ENCODE measurements around the gene ALKBH5. TPM values are rescaled to one million over a fixed set of nuclear protein-coding genes. Genes with fewer than 3 reads are reported as not detected.

Gene ALKBH5
- total RNA-seq, 1 experiment from 2014 or later, result 97.8 TPM

DNA sequence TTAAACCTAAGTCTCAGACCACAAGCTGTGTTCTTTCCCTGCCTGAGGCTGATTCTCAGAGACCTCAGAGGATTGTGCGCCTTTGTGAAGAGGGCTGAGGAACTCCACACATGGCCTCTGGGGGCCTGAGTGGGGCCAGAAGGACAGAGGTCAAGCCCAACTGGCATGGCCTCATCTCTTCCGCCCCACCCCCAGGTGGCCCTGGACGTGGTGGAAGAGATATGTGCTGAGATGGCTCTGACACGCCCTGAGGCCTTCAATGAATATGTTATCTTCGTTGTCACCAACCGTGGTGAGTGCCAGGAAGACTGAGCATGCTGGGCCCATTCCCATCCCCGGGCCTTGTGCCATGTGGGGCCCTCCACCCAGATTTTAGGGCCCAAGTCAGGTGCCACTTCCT, 20.1 kb upstream of the ALKBH5 start:
- no peak overlapping the region for H3K4me3 ChIP-seq (replicated peaks in 1 of 2; ENCODE audit: low read depth in 1 of 2, low read length in 2 of 2)
- no TSS peak for BruUV-seq (replicated peaks)
- no peak overlapping the region for H3K27ac ChIP-seq (ENCODE audit: low read depth, low read length)
- H3K4me1 ChIP-seq (ENCODE audit: control insufficient read depth in 1 of 2, insufficient read depth in 2 of 2, low read length in 2 of 2), result peaks cover 0 to 13% of the 10 kb centered on the region in 2 experiments; a peak in 2 of 4 replicates
- no peak overlapping the region for H3K4me2 ChIP-seq (ENCODE audit: low read length)
- intact Hi-C loops (cut with micrococcal nuclease), result no loop called here
- H3K9me2 ChIP-seq (ENCODE audit: insufficient read depth), result no peaks in the 10 kb centered on the region
- H3K9ac ChIP-seq (ENCODE audit: low read length), result no peak overlapping the region
- TF ChIP-seq, protein P1, sequence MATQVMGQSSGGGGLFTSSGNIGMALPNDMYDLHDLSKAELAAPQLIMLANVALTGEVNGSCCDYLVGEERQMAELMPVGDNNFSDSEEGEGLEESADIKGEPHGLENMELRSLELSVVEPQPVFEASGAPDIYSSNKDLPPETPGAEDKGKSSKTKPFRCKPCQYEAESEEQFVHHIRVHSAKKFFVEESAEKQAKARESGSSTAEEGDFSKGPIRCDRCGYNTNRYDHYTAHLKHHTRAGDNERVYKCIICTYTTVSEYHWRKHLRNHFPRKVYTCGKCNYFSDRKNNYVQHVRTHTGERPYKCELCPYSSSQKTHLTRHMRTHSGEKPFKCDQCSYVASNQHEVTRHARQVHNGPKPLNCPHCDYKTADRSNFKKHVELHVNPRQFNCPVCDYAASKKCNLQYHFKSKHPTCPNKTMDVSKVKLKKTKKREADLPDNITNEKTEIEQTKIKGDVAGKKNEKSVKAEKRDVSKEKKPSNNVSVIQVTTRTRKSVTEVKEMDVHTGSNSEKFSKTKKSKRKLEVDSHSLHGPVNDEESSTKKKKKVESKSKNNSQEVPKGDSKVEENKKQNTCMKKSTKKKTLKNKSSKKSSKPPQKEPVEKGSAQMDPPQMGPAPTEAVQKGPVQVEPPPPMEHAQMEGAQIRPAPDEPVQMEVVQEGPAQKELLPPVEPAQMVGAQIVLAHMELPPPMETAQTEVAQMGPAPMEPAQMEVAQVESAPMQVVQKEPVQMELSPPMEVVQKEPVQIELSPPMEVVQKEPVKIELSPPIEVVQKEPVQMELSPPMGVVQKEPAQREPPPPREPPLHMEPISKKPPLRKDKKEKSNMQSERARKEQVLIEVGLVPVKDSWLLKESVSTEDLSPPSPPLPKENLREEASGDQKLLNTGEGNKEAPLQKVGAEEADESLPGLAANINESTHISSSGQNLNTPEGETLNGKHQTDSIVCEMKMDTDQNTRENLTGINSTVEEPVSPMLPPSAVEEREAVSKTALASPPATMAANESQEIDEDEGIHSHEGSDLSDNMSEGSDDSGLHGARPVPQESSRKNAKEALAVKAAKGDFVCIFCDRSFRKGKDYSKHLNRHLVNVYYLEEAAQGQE (IDR thresholded peaks at IDR 0.05; ENCODE audit: low read depth), result no peak
- TF ChIP-seq JUND (IDR thresholded peaks at IDR 0.05), result no peak
- TF ChIP-seq ZFX (IDR thresholded peaks at IDR 0.05), result no peak
- TF ChIP-seq CBX3 (IDR thresholded peaks at IDR 0.05; ENCODE audit: low read depth), result no peak
- TF ChIP-seq SRF (IDR thresholded peaks at IDR 0.05; ENCODE audit: low read depth), result no peak
- TF ChIP-seq TCF7L2 (IDR thresholded peaks at IDR 0.05; ENCODE audit: borderline replicate concordance, extremely low read depth, insufficient read depth, insufficient read length), result no peak
- no peak for TF ChIP-seq SP1 (IDR thresholded peaks at IDR 0.05; ENCODE audit: low read depth)
- no peak for TF ChIP-seq POLR2AphosphoS5 (IDR thresholded peaks at IDR 0.05; ENCODE audit: low read depth, low read length)
- TF ChIP-seq ELF1 (IDR thresholded peaks at IDR 0.05; ENCODE audit: borderline replicate concordance, low read depth), result no peak
- TF ChIP-seq FOSL1 (IDR thresholded peaks at IDR 0.05; ENCODE audit: low read depth), result no peak
- no peak overlapping the region for H2AFZ ChIP-seq (ENCODE audit: low read depth, low read length, poor library complexity, severe bottlenecking)
- POLR2A ChIA-PET, result no interaction called here
- no peaks in the 10 kb centered on the region; a peak in 1 of 4 replicates for H3K9me3 ChIP-seq (ENCODE audit: control insufficient read depth in 1 of 2, insufficient read depth in 1 of 2, low read depth in 1 of 2, low read length in 2 of 2)
- H3K79me2 ChIP-seq (ENCODE audit: insufficient read depth, low read length), result no peaks in the 10 kb centered on the region
- H3K36me3 ChIP-seq (ENCODE audit: control insufficient read depth in 1 of 2, insufficient read depth in 2 of 2, low read length in 2 of 2), result no peaks in the 10 kb centered on the region
- CTCF ChIA-PET, result no interaction called here
- RAD21 ChIA-PET (ENCODE audit: low non-redundant PET in 1 of 2, low total read pairs in 2 of 2, uncharacterized antibody in 2 of 2, unreplicated experiment in 2 of 2), result no interaction called here
- no peak for DNase-seq (ENCODE audit: low read depth, low spot score)
- H3K27me3 ChIP-seq (ENCODE audit: insufficient read depth, low read length), result no peaks in the 10 kb centered on the region
- ATAC-seq, result no peak
- H4K20me1 ChIP-seq (ENCODE audit: insufficient read depth), result no peaks in the 10 kb centered on the region
